Fibroblast of the aortic adventitia (primary cell): ENCODE data around the gene COASY. TPM values are rescaled to one million over a fixed set of nuclear protein-coding genes. Genes with fewer than 3 reads are reported as not detected.

Source experiments
- DNase-seq: peaks from one replicate; pipeline ENCODE4 v3.0.0-alpha.2; 2010; ENCODE audit warnings: low read depth
- H3K4me3 ChIP-seq: 2 replicates; pipeline ENCODE4 v1.5.1; 2011; ENCODE audit warnings: low read depth, mild to moderate bottlenecking, control low read depth, low read length, moderate library complexity
- total RNA-seq: library from RNA; depleted of rRNA; stranded (reverse); fragments of >200 nt; gene quantifications from 2 replicates; pipeline ENCODE4 v1.2.3, GENCODE V29; 2012; ENCODE audit warnings: low replicate concordance
- TF ChIP-seq, protein P1 (sequence below): IDR thresholded peaks from 2 replicates; pipeline ENCODE4 v1.5.1; 2011; ENCODE audit warnings: mild to moderate bottlenecking, low read length, control low read depth, inconsistent platforms; ENCODE audit not compliant: insufficient read depth

Gene COASY
- total RNA-seq, 1 donor = 19.1 TPM

DNA sequence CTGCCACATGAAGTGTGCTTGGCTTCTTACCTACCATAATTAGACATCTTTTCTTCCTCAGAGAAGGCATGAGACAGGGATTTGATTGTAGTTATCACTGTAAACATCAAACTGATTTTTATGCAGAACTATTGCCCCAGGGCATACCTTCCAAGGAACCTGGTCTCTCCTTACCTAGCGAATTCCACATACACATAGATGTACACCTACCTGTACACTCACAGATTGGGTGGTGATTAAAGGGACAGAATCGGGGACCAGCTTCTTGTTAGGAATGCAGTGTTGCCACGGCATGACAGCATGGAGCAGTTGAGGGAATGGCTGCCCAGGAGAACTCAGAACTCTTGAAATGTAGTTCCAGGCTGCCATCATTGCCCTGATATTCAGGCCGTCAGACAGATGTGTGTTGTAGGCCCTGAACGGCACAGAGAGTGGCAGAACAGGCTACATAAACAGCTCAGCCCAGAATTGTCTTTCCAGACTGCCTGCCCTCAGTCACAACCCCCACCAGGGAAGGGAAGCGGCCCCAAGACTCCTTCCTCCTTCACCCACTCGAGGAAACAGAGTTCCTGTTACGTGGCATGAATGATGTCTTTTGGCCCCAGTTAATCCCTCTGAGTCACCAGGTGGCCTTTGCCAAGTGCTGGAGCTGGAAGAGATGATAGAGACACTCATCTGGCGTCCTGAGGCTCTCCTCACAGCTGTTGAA is 43.7 kb upstream of the COASY start:
- DNase-seq = peak; percentile 99
- TF ChIP-seq, protein P1, sequence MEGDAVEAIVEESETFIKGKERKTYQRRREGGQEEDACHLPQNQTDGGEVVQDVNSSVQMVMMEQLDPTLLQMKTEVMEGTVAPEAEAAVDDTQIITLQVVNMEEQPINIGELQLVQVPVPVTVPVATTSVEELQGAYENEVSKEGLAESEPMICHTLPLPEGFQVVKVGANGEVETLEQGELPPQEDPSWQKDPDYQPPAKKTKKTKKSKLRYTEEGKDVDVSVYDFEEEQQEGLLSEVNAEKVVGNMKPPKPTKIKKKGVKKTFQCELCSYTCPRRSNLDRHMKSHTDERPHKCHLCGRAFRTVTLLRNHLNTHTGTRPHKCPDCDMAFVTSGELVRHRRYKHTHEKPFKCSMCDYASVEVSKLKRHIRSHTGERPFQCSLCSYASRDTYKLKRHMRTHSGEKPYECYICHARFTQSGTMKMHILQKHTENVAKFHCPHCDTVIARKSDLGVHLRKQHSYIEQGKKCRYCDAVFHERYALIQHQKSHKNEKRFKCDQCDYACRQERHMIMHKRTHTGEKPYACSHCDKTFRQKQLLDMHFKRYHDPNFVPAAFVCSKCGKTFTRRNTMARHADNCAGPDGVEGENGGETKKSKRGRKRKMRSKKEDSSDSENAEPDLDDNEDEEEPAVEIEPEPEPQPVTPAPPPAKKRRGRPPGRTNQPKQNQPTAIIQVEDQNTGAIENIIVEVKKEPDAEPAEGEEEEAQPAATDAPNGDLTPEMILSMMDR = no peak
- peak overlapping the region; percentile 4 for H3K4me3 ChIP-seq

DNA sequence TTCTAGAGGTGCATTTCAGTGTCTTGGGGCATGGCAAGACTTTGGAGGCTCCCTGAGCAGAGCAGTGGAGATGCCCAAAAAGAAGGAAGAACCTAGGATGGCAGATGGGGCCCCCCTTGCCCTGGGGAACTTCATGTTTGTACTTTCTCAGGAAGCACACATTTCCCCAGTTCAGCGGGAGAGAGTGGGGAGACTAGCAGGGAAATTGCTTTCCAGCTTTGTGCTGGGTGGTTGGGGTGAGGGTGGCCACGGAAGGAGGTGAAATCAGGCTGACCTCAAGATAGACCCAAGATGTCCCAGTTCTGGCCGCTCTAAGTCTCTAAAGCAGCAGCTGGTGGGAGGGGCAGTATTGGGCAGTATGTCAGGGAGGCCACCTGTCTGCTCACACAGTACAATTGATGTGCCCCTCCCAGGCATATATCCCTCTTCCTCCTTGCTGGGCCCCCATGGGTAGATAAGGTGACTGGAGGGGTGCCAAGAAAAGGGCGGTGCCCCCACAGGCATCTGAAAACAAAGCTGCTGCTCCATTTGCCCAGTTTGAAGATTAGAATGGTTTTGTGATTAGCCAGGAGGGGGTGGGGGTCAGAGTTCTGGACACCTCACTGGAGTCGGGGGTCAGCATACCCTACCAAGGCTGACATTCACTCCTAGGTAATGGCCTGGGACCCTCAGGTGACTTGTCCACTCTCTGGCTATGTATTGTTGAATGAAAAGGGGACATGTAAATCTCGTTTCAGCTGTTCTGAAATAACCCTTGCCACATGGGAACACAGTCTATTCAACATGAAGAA is 43.0 kb upstream of the COASY start:
- DNase-seq = peak; percentile 86
- TF ChIP-seq, protein P1 = no peak
- H3K4me3 ChIP-seq = no peak overlapping the region

DNA sequence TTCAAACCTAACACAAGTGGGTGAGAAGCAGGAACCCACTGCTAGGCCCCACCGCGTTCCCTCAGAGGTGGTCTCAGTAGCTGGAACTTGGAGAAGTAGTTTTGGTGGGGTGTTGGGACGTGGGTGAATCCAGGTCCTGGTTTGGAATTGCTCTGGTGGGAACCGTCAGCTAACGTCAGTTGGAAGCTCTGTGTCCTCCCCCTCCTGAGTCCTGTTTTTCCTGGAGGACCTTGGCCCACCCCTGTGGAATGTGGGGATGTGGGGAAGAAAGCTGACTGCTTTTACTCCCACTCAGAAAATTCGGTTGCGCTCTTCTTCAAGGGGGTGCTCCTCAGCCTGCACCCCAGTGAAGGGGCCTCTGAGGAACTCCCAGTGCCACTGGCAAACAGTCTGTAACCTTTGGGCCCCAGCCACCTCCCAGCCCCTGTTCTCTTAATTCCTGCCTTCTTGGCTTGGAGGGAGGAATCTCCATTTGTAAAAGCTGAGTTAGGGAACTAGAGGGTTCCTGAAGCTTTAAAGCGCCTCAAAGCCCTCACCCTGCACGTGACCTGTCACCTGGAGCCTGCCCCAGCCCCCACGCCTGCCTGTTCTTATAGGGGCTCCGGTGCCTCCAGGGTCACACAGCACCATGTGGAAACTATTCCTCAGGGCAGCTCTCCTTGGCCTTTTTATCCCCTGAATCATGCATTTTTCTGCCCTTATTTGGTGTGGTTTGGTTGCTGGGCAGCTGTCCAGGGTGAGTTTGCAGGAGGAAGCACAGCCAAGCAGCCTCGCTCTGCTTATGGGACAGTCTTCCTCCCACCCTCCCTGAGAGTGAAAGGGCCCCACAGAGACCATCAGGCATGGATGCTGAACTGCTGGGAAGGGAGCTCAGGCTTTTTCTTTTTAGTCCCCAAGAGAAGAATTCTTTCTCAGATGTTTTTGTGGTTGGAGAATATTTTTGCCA is 42.1 kb upstream of the COASY start:
- TF ChIP-seq, protein P1 = peak; percentile 27
- no peak overlapping the region for H3K4me3 ChIP-seq
- DNase-seq = peak; percentile 99

DNA sequence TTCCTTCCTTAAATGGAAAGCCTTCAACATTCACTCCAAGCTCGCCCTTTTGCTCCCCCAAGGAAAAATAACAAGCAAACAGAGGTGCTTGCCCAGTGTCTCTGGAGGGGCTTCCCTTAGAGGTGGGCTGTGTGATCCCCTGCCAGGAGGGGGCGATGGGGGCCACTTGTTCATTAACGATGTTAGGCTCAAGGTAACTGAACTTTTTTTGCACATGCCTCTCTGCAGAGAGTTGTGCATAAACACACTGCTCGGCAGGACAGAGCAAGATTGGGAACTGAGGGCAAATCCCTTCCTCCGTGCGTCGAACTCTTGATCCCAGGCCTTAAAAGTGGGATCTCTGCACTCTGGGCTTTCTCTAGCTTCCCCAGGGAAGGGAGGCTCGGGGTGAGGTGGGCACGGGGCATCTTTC is 41.4 kb upstream of the COASY start:
- TF ChIP-seq, protein P1 = peak; percentile 6
- H3K4me3 ChIP-seq = peak overlapping the region; percentile 13
- no peak for DNase-seq

DNA sequence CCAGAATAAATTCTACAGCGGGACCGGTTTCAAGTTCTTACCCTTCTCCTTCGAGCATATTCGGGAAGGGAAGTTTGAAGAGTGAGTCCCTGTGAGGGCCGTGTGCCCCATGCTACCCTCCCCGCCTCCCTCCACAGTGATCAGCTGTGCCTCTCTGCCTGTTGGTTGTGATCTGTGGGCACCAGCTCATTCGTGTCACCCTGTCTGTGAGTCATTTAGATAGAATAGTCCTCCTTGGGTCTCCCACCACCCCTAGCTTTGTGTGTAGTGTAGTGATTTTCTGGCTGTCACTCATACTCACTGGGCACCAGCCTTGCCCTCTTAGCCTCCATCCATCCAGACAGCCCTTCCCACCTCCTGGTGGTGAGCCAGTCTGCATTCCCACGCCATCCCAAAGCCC is 40.9 kb upstream of the COASY start:
- DNase-seq = no peak
- TF ChIP-seq, protein P1 = no peak
- no peak overlapping the region for H3K4me3 ChIP-seq

DNA sequence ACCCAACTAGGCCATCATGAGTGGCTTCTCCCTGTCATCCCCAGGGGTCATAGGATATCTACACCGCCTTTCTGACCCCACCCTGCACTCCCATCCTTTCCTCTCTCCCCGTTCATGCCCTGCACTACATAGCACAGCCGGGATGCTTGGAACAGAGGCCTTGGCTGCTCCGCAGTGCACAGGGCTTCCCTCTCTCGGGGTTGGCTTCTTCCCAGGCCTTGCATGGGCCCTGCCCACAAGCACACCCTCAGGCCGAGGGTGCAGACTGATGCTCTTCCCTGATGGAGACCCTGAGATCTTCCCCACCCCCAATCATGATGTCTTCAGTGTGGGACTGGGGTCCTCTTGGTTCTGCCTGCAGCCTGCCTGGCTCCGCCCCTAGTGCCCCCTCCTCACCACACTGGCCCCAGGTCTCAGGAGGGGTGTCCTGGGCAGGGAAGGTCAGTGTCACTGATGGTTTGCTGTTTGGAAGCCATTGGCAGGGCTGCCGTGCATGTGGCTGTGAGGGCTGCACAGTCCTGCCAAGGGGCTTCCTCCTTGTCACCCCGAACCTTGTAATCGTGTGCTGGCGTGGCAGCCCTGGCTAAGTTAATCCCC is 40.2 kb upstream of the COASY start:
- peak; percentile 69 for DNase-seq
- TF ChIP-seq, protein P1 = no peak
- no peak overlapping the region for H3K4me3 ChIP-seq
